ENCODE data around the gene SLC48A1. TPM values are rescaled to one million over a fixed set of nuclear protein-coding genes. Genes with fewer than 3 reads are reported as not detected.

SLC48A1 gene
- total and polyA plus RNA-seq, 7 donors, result 12.7 to 28.7 (median 23.5) TPM

- Histone ChIP-seq H3K4me3 (no peak overlapping the region), H3K27me3 (ENCODE audit: insufficient read depth in 3 of 3, low read length in 2 of 3) (no peaks in the 10 kb centered on the region), H3K27ac (no peak overlapping the region), H3K4me1 (peaks cover 53% of the 10 kb centered on the region), H3K9me3 (no peaks in the 10 kb centered on the region), H3K36me3 (ENCODE audit: insufficient read depth in 1 of 2, low read depth in 1 of 2) (peaks cover 0 to 62% of the 10 kb centered on the region in 2 donors)
- intact Hi-C loops (cut with DNase I), result loop anchor here (1.0 to 2.0 kb wide), 2 partner anchors 40 to 41 kb away; no protein-coding TSS in a partner anchor
- WGBS, 3 donors, result 70 to 83% (median 72%) methylated on average over 10 of the region's 10 CpGs
- ATAC-seq (peak; percentile 55 to 63 (median 60)), DNase-seq (no peak)
- TF ChIP-seq CTCF (IDR thresholded peaks at IDR 0.05), result peak; percentile 62
Observed at GRCh38 chr12:47797441-47797840, 24.4 kb downstream of the SLC48A1 start.

GRCh38 chr12:47798382-47798948 lies 25.4 kb downstream of the SLC48A1 start:
- Histone ChIP-seq H3K27ac (peak overlapping the region; percentile 64), H3K36me3 (ENCODE audit: insufficient read depth in 1 of 2, low read depth in 1 of 2) (peaks cover 0 to 53% of the 10 kb centered on the region in 2 donors), H3K4me1 (peaks cover 54% of the 10 kb centered on the region), H3K4me3 (no peak overlapping the region), H3K9me3 (no peaks in the 10 kb centered on the region), H3K27me3 (ENCODE audit: insufficient read depth in 3 of 3, low read length in 2 of 3) (no peaks in the 10 kb centered on the region)
- WGBS, 3 donors, result 86 to 91% (median 91%) methylated on average over 16 to 17 of the region's 17 CpGs
- ATAC-seq (no peak), DNase-seq (no peak)
- intact Hi-C loops (cut with DNase I), result no loop called here
- TF ChIP-seq CTCF (IDR thresholded peaks at IDR 0.05), result no peak

GRCh38 chr12:47799357-47799955 lies 26.4 kb downstream of the SLC48A1 start:
- intact Hi-C loops (cut with DNase I), result no loop called here
- no peak for TF ChIP-seq CTCF (IDR thresholded peaks at IDR 0.05)
- DNase-seq (peak; percentile 79 to 91), ATAC-seq (peak; percentile 94 to 96 (median 94))
- Histone ChIP-seq H3K4me1 (peaks cover 61% of the 10 kb centered on the region), H3K4me3 (no peak overlapping the region), H3K9me3 (no peaks in the 10 kb centered on the region), H3K36me3 (ENCODE audit: insufficient read depth in 1 of 2, low read depth in 1 of 2) (peaks cover 0 to 43% of the 10 kb centered on the region in 2 donors), H3K27me3 (ENCODE audit: insufficient read depth in 3 of 3, low read length in 2 of 3) (no peaks in the 10 kb centered on the region), H3K27ac (peak overlapping the region; percentile 64)
- 14 to 27% (median 18%) methylated on average over 7 of the region's 7 CpGs for WGBS, 3 donors

- ATAC-seq (no peak), DNase-seq (no peak)
- WGBS, 3 donors, result 75 to 88% (median 83%) methylated on average over 7 of the region's 7 CpGs
- Histone ChIP-seq H3K27ac (peak overlapping the region; percentile 64), H3K4me1 (peaks cover 70% of the 10 kb centered on the region), H3K4me3 (no peak overlapping the region), H3K27me3 (ENCODE audit: insufficient read depth in 3 of 3, low read length in 2 of 3) (no peaks in the 10 kb centered on the region), H3K9me3 (no peaks in the 10 kb centered on the region), H3K36me3 (ENCODE audit: insufficient read depth in 1 of 2, low read depth in 1 of 2) (peaks cover 0 to 32% of the 10 kb centered on the region in 2 donors)
- intact Hi-C loops (cut with DNase I), result no loop called here
- TF ChIP-seq CTCF (IDR thresholded peaks at IDR 0.05), result no peak
Observed at GRCh38 chr12:47800582-47800981, 27.5 kb downstream of the SLC48A1 start.

Measured in psoas muscle (tissue), 8 donors.